HepG2 (cell line): Measurements from ENCODE around the gene FKBP10. TPM values are rescaled to one million over a fixed set of nuclear protein-coding genes. Genes with fewer than 3 reads are reported as not detected.
A peak's percentile ranks its signal among the peaks of the same experiment; 100 is the strongest.

Experiments
- AGO1 ChIP-seq: fragments of 200-400 bp; formaldehyde crosslinking; IDR thresholded peaks from 2 replicates; pipeline ENCODE4 v1.6.1; 2017; ENCODE audit warnings: mild to moderate bottlenecking, low read depth, low read length, moderate library complexity; ENCODE audit not compliant: poor library complexity, severe bottlenecking
- CTCF ChIP-seq: sonication (generic); formaldehyde crosslinking; IDR thresholded peaks from 2 replicates; pipeline ENCODE4 v1.5.0; 2020; ENCODE audit warnings: mild to moderate bottlenecking, missing genetic modification reagents, moderate library complexity
- FOXO1 ChIP-seq: sonication (generic); formaldehyde crosslinking; IDR thresholded peaks from 2 replicates; pipeline ENCODE4 v1.4.0; 2020; ENCODE audit warnings: missing genetic modification reagents
- HOXA7 ChIP-seq: sonication (generic); formaldehyde crosslinking; IDR thresholded peaks from 2 replicates; pipeline ENCODE4 v1.8.1; 2022; ENCODE audit warnings: mild to moderate bottlenecking, missing genetic modification reagents, moderate library complexity
- MNT ChIP-seq: fragments of 450-650 bp; IDR thresholded peaks from 2 replicates; pipeline ENCODE4 v1.6.1; 2016
- MTF2 ChIP-seq: sonication (generic); formaldehyde crosslinking; IDR thresholded peaks from 2 replicates; pipeline ENCODE4 v1.5.0; 2020; ENCODE audit warnings: missing genetic modification reagents, borderline replicate concordance
- RBFOX2 ChIP-seq: fragments of 200-400 bp; formaldehyde crosslinking; IDR thresholded peaks from 2 replicates; pipeline ENCODE4 v1.6.1; 2017; ENCODE audit warnings: low read depth, mild to moderate bottlenecking, low read length
- RORA ChIP-seq: sonication (generic); formaldehyde crosslinking; IDR thresholded peaks from 2 replicates; pipeline ENCODE4 v1.5.0; 2020; ENCODE audit warnings: mild to moderate bottlenecking, missing genetic modification reagents, moderate library complexity
- TERF1 ChIP-seq: sonication (generic); formaldehyde crosslinking; IDR thresholded peaks from 2 replicates; pipeline ENCODE4 v1.8.0; 2022; ENCODE audit warnings: mild to moderate bottlenecking, missing genetic modification reagents, moderate library complexity
- THYN1 ChIP-seq: sonication (generic); formaldehyde crosslinking; IDR thresholded peaks from 2 replicates; pipeline ENCODE4 v1.8.1; 2023; ENCODE audit warnings: low read depth, mild to moderate bottlenecking, moderate library complexity, missing genetic modification reagents, borderline replicate concordance
- ZFP91 ChIP-seq: sonication (generic); formaldehyde crosslinking; IDR thresholded peaks from 2 replicates; pipeline ENCODE4 v1.9.0; 2022; ENCODE audit warnings: missing genetic modification reagents, mild to moderate bottlenecking, borderline replicate concordance
- ZNF24 ChIP-seq: fragments of 450-650 bp; IDR thresholded peaks from 2 replicates; pipeline ENCODE4 v1.6.1; 2017; ENCODE audit warnings: antibody characterized with exemption, mild to moderate bottlenecking
- ZNF3 ChIP-seq: IDR thresholded peaks from 2 replicates; pipeline ENCODE4 v1.7.0; 2017; ENCODE audit warnings: inconsistent platforms
- ZNF484 ChIP-seq: sonication (generic); formaldehyde crosslinking; IDR thresholded peaks from 2 replicates; pipeline ENCODE4 v1.5.1; 2020; ENCODE audit warnings: mild to moderate bottlenecking, low read depth, missing genetic modification reagents, borderline replicate concordance
- ZNF501 ChIP-seq: sonication (generic); formaldehyde crosslinking; IDR thresholded peaks from 2 replicates; pipeline ENCODE4 v1.5.1; 2020; ENCODE audit warnings: mild to moderate bottlenecking, moderate library complexity, missing genetic modification reagents
- ZNF615 ChIP-seq: sonication (generic); formaldehyde crosslinking; IDR thresholded peaks from 2 replicates; pipeline ENCODE4 v1.5.0; 2020; ENCODE audit warnings: mild to moderate bottlenecking, missing genetic modification reagents, borderline replicate concordance
- ZNF703 ChIP-seq: sonication (generic); formaldehyde crosslinking; IDR thresholded peaks from 2 replicates; pipeline ENCODE4 v1.5.1; 2020; ENCODE audit warnings: missing genetic modification reagents, mild to moderate bottlenecking, moderate library complexity, borderline replicate concordance
- ZXDC ChIP-seq: sonication (generic); formaldehyde crosslinking; IDR thresholded peaks from 2 replicates; pipeline ENCODE4 v1.5.0; 2020; ENCODE audit warnings: mild to moderate bottlenecking, missing genetic modification reagents
- polyA plus RNA-seq, 8 experiments: library from polyadenylated mRNA; depleted of rRNA in 3 of 8; stranded (reverse) in 7 of 8; unstranded in 1 of 8; fragments of >200 nt; fragmentation: Illumina TruSeq in 4 of 8; extraction: Trizol in 4 of 8; gene quantifications; 2 replicates each; pipeline versions ENCODE4 v1.2.1 to v1.2.3, GENCODE V29; 2011 to 2016; ENCODE audit warnings: low read depth in 4 of 8, missing spikeins in 1 of 8, mixed read lengths in 1 of 8; ENCODE audit not compliant: insufficient read depth in 1 of 8
- total RNA-seq, 5 experiments: library from RNA; depleted of rRNA; stranded (reverse); fragments of >200 nt; fragmentation: Illumina TruSeq; extraction: Trizol; gene quantifications; 2 replicates each; pipeline ENCODE4 v1.2.3, GENCODE V29; 2016; ENCODE audit warnings: low read depth in 1 of 5

FKBP10 gene
- total and polyA plus RNA-seq, 2 of the 13 experiments (the other 11 are each of a cell fraction or from before 2014, with no cell fraction given): 149 to 573 TPM

GRCh38 chr17:41772586-41773189 lies 40.1 kb upstream of the FKBP10 start (continued):
- TF ChIP-seq ZXDC: no peak
- no peak for TF ChIP-seq ZNF703 (CRISPR knock-in tag)
- no peak for TF ChIP-seq ZNF615 (CRISPR knock-in tag)
- peak; percentile 11; the same call in 1 of the 2 replicates for TF ChIP-seq RBFOX2
- TF ChIP-seq ZNF501 (CRISPR knock-in tag): peak; percentile 71; the same call in 1 of the 2 replicates
- TF ChIP-seq HOXA7 (CRISPR knock-in tag): no peak
- no peak for TF ChIP-seq RORA
- TF ChIP-seq FOXO1 (CRISPR knock-in tag): no peak; the same call in 1 of the 2 replicates
- TF ChIP-seq THYN1: no peak
- peak; percentile 70 for TF ChIP-seq ZFP91 (CRISPR knock-in tag)
- no peak for TF ChIP-seq ZNF3 (CRISPR knock-in tag)
- TF ChIP-seq ZNF24: no peak
- no peak for TF ChIP-seq TERF1 (CRISPR knock-in tag)
- TF ChIP-seq ZNF484 (CRISPR knock-in tag): no peak
- no peak for TF ChIP-seq MNT
- TF ChIP-seq CTCF (CRISPR knock-in tag): peak; percentile 51
- TF ChIP-seq MTF2 (CRISPR knock-in tag): no peak; the same call in 1 of the 2 replicates
- no peak for TF ChIP-seq AGO1
